Adrenal gland (tissue), 5 donors: ENCODE data around the gene BSG.

ENCODE experiments used
- POLR2A ChIP-seq, 2 donors: fragments of 450-650 bp; IDR thresholded peaks; one replicate each; pipeline ENCODE4 v1.6.1; 2017; ENCODE audit warnings: antibody characterized with exemption in 2 of 2, mild to moderate bottlenecking in 2 of 2, moderate library complexity in 1 of 2
- TF ChIP-seq, protein P1 (sequence below), 6 experiments: fragments of 450-650 bp in 4 of 6; fragments of 200-600 bp in 2 of 6; sonication (generic) in 1 of 6; IDR thresholded peaks; 1 replicate in 5 of 6; 2 replicates in 1 of 6; pipeline versions ENCODE4 v1.5.1 to v1.8.0; 2016 to 2021; ENCODE audit warnings: antibody characterized with exemption in 6 of 6, mild to moderate bottlenecking in 2 of 6, moderate library complexity in 1 of 6
- donor health status: DM: no; HTN: no; CAD: no.

DNA sequence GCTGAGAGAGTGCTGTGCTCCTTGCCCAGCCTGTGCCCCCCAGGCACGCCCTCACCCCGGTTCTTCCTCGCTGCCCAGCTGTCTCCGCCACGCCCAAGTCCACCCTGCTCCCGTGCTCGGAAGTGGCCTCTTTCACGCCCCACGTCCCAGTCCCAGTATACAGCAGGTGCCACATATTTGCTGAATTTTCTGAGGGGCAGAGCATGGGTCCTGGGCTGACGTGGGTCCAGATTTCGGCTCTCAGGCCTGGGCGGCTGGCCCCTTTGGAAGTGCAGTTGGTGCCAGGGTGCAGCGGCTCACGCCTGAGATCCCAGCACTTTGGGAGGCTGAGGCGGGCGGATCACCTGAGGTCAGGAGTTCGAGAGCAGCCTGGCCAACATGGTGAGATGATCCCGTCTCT is 20.7 kb downstream of the BSG start:
- TF ChIP-seq, protein P1, sequence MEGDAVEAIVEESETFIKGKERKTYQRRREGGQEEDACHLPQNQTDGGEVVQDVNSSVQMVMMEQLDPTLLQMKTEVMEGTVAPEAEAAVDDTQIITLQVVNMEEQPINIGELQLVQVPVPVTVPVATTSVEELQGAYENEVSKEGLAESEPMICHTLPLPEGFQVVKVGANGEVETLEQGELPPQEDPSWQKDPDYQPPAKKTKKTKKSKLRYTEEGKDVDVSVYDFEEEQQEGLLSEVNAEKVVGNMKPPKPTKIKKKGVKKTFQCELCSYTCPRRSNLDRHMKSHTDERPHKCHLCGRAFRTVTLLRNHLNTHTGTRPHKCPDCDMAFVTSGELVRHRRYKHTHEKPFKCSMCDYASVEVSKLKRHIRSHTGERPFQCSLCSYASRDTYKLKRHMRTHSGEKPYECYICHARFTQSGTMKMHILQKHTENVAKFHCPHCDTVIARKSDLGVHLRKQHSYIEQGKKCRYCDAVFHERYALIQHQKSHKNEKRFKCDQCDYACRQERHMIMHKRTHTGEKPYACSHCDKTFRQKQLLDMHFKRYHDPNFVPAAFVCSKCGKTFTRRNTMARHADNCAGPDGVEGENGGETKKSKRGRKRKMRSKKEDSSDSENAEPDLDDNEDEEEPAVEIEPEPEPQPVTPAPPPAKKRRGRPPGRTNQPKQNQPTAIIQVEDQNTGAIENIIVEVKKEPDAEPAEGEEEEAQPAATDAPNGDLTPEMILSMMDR (IDR thresholded peaks at IDR 0.05): no peak
- no peak for TF ChIP-seq POLR2A (IDR thresholded peaks at IDR 0.05)
